PC-3 (cell line): ENCODE results near the gene SGSH. TPM values are rescaled to one million over a fixed set of nuclear protein-coding genes. Genes with fewer than 3 reads are reported as not detected.

Experiments
- ATAC-seq: fragments of 200-7000 bp; cut with Tn5 transposase; 2 replicates; pipeline ENCODE4 v1.9.1; 2020; ENCODE audit warnings: mild to moderate bottlenecking, moderate library complexity
- BruUV-seq: library from RNA; stranded (reverse); fragments of 400-500 nt; replicated peaks from 2 replicates; lab custom pipeline; 2021; lab: Mats Ljungman, UMichigan
- CTCF ChIA-PET: fragments of 300-600 bp; sonication (Branson Sonifier 250); formaldehyde crosslinking; loops from one replicate; lab custom pipeline; 2022; ENCODE audit warnings: antibody characterized with exemption; lab: Charles Lee
- POLR2A ChIA-PET: fragments of 300-600 bp; sonication (Branson Sonifier 250); formaldehyde crosslinking; loops from one replicate; lab custom pipeline; 2022; ENCODE audit warnings: antibody characterized with exemption; ENCODE audit not compliant: unreplicated experiment; lab: Charles Lee
- DNase-seq: peaks from one replicate; pipeline ENCODE4 v3.0.0-alpha.2; 2015
- H2AFZ ChIP-seq: fragments of 300-600 bp; sonication (generic); 2 replicates; pipeline ENCODE4 v1.6.0; 2016; ENCODE audit warnings: antibody characterized with exemption, low read length
- H3F3A ChIP-seq: fragments of 300-600 bp; sonication (generic); one replicate; pipeline ENCODE4 v1.6.0; 2017; ENCODE audit warnings: antibody characterized with exemption, low read length, control low read depth, mild to moderate bottlenecking; ENCODE audit not compliant: unreplicated experiment
- H3K27ac ChIP-seq: fragments of 300-600 bp; sonication (generic); 2 replicates; pipeline ENCODE4 v1.5.1; 2016; ENCODE audit warnings: mild to moderate bottlenecking, low read length
- H3K27me3 ChIP-seq: fragments of 300-600 bp; sonication (generic); 2 replicates; pipeline ENCODE4 v1.6.1; 2016; ENCODE audit warnings: low read length, mixed read lengths
- H3K36me3 ChIP-seq: fragments of 300-600 bp; sonication (generic); 2 replicates; pipeline ENCODE4 v1.6.1; 2016; ENCODE audit warnings: low read depth, mixed run types, low read length, mixed read lengths
- H3K4me1 ChIP-seq: fragments of 300-600 bp; sonication (generic); 2 replicates; pipeline ENCODE4 v1.5.1; 2016; ENCODE audit warnings: low read length; ENCODE audit not compliant: insufficient read depth
- H3K4me2 ChIP-seq: fragments of 300-600 bp; sonication (generic); 2 replicates; pipeline ENCODE4 v1.6.0; 2016; ENCODE audit warnings: low read length
- H3K4me3 ChIP-seq: fragments of 300-600 bp; sonication (generic); 2 replicates; pipeline ENCODE4 v1.5.1; 2016; ENCODE audit warnings: mild to moderate bottlenecking, low read length, mixed read lengths
- H3K79me2 ChIP-seq: fragments of 300-600 bp; sonication (generic); 2 replicates; pipeline ENCODE4 v1.6.1; 2017; ENCODE audit warnings: low read length, mixed read lengths
- H3K9ac ChIP-seq: fragments of 300-600 bp; sonication (generic); 2 replicates; pipeline ENCODE4 v1.6.0; 2016; ENCODE audit warnings: mild to moderate bottlenecking, low read length
- H3K9me2 ChIP-seq: fragments of 300-600 bp; sonication (generic); replicated peaks from 2 replicates; pipeline ENCODE4 v1.6.1; 2016; ENCODE audit warnings: mixed run types, low read length, mixed read lengths
- H3K9me3 ChIP-seq: fragments of 300-600 bp; sonication (generic); 2 replicates; pipeline ENCODE4 v1.6.1; 2016; ENCODE audit warnings: low read length, mixed read lengths
- H4K20me1 ChIP-seq: fragments of 300-600 bp; sonication (generic); 2 replicates; pipeline ENCODE4 v1.6.1; 2016; ENCODE audit warnings: low read length, mixed read lengths
- CTCF ChIP-seq: fragments of 300-600 bp; sonication (generic); conservative IDR thresholded peaks from 2 replicates; pipeline ENCODE4 v1.5.1; 2017; ENCODE audit warnings: antibody characterized with exemption, low read depth, mild to moderate bottlenecking, low read length
- EZH2 ChIP-seq: fragments of 300-600 bp; sonication (generic); IDR thresholded peaks from one replicate; pipeline ENCODE4 v1.6.1; 2017; ENCODE audit warnings: antibody characterized with exemption, mild to moderate bottlenecking, low read length; ENCODE audit not compliant: unreplicated experiment
- EZH2phosphoT487 ChIP-seq: fragments of 300-600 bp; sonication (generic); IDR thresholded peaks from 2 replicates; pipeline ENCODE4 v1.6.1; 2018; ENCODE audit warnings: mild to moderate bottlenecking, antibody characterized with exemption, low read length, borderline replicate concordance
- intact Hi-C: fragments of 100-400 bp; cut with micrococcal nuclease; formaldehyde crosslinking; loops from 2 replicates; pipeline ENCODE4 v1.9.0; 2023
- total RNA-seq: library from RNA; depleted of rRNA; stranded (reverse); fragments of >200 nt; gene quantifications from 2 replicates; pipeline ENCODE4 v1.2.3, GENCODE V29; 2014

SGSH gene
- total RNA-seq, 1 experiment from 2014 or later = 16.6 TPM

DNA sequence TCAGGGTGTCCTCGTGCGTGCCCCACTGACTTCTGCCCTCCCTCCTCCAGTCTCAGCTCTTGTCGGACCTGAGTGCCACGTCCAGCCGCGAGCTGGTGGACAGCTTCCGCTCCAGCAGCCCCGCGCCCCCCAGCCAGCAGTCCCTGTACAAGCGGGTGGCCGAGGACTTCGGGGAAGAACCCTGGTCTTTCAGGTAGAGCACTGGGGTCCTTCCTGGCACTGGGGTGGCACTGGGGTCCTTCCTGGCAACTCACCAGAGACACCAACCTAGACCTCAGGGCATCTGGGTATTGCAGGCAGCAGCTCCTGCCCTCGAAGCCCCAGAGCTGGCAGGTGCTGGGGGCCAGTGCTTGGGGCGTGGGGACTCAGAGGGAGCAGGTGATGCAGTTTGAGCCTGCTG lies 25.0 kb downstream of the SGSH start:
- POLR2A ChIA-PET = no interaction called here
- Histone ChIP-seq H3K4me1 (no peaks in the 10 kb centered on the region), H3K9ac (no peak overlapping the region), H3K9me3 (no peaks in the 10 kb centered on the region), H3K4me2 (no peak overlapping the region), H3K36me3 (no peaks in the 10 kb centered on the region), H3K4me3 (no peak overlapping the region), H3F3A (no peaks in the 10 kb centered on the region), H3K27ac (no peak overlapping the region), H3K9me2 (no peaks in the 10 kb centered on the region), H4K20me1 (no peaks in the 10 kb centered on the region), H3K27me3 (no peaks in the 10 kb centered on the region), H2AFZ (no peak overlapping the region), H3K79me2 (no peaks in the 10 kb centered on the region)
- ATAC-seq (no peak), DNase-seq (no peak)
- CTCF ChIA-PET = interaction anchor here (0.8 kb wide), 1 partner anchor 49 kb away, joined by 4 read pairs; no protein-coding TSS in a partner anchor
- no TSS peak for BruUV-seq
- TF ChIP-seq EZH2 (no peak), CTCF (no peak), EZH2phosphoT487 (no peak)
- intact Hi-C loops = no loop called here

DNA sequence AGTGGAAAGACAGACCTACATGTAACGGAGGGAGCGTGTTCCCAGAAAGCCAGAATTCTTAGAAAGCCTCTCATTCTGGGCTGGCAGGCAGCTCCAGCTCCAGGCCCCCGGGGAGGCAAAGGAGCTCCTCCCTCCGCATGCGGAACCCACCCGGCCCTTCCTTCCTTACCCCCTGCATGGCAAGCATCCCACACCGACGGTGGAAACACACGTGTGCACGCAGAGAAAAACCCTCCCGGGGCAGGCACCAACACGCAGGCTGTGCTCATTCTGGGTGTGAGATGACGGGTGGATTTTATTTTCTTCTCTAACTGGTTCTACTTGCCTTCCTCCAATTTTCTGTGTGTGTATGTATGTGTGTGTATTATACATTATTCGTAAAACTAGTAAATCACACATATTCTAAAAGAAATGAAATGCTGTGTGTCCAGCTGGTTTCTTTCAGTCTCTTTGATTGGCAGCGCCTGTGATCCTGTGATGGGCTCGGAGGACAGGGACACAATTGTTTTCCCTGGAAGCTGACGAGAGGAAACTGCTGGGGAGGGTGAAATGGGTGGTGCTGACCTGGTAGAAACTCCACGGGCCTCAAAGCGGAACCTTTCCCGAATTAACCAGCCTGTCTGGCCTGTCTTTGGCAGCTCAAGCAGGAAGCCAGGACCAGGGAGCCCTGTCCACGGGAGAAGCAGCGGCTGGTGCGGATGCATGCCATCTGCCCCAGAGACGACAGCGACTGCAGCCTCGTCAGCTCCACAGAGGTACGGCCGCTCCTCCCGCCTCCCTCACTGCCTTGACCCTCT lies 28.1 kb downstream of the SGSH start:
- H3K9ac ChIP-seq = no peak overlapping the region
- H3K79me2 ChIP-seq = no peaks in the 10 kb centered on the region
- no peaks in the 10 kb centered on the region for H3F3A ChIP-seq
- H3K4me1 ChIP-seq = peaks cover 11% of the 10 kb centered on the region
- H4K20me1 ChIP-seq = no peaks in the 10 kb centered on the region
- CTCF ChIA-PET = no interaction called here
- H3K9me2 ChIP-seq = no peaks in the 10 kb centered on the region
- no peaks in the 10 kb centered on the region for H3K9me3 ChIP-seq
- POLR2A ChIA-PET = no interaction called here
- H3K4me2 ChIP-seq = no peak overlapping the region
- H3K27ac ChIP-seq = no peak overlapping the region
- H3K4me3 ChIP-seq = no peak overlapping the region
- H2AFZ ChIP-seq = no peak overlapping the region
- intact Hi-C loops = no loop called here
- ATAC-seq (no peak), DNase-seq (no peak)
- BruUV-seq = no TSS peak
- H3K27me3 ChIP-seq = no peaks in the 10 kb centered on the region
- TF ChIP-seq EZH2phosphoT487 = no peak
- no peak for TF ChIP-seq CTCF
- no peak for TF ChIP-seq EZH2
- H3K36me3 ChIP-seq = no peaks in the 10 kb centered on the region

- Histone ChIP-seq H3K4me2 (no peak overlapping the region), H3K79me2 (no peaks in the 10 kb centered on the region), H4K20me1 (no peaks in the 10 kb centered on the region), H3K9me2 (no peaks in the 10 kb centered on the region), H3K36me3 (no peaks in the 10 kb centered on the region), H3K4me3 (no peak overlapping the region), H3K27ac (no peak overlapping the region), H3K9ac (no peak overlapping the region), H3K4me1 (peaks cover 13% of the 10 kb centered on the region), H3K9me3 (no peaks in the 10 kb centered on the region), H2AFZ (no peak overlapping the region), H3K27me3 (no peaks in the 10 kb centered on the region), H3F3A (no peaks in the 10 kb centered on the region)
- BruUV-seq = no TSS peak
- no peak for DNase-seq
- POLR2A ChIA-PET = interaction anchor here (0.6 kb wide), 1 partner anchor 90 kb away, joined by 4 read pairs; the partner anchor contains the start of gene GAA
- CTCF ChIA-PET = no interaction called here
- TF ChIP-seq EZH2phosphoT487 (no peak), EZH2 (no peak), CTCF (no peak)
- intact Hi-C loops = no loop called here
- ATAC-seq = no peak
Measured at GRCh38 chr17:80191192-80191591, 28.9 kb downstream of the SGSH start.
